ENCODE results near the gene DLGAP4.

DLGAP4 gene

GRCh38 chr20:36261389-36262105 is 44.6 kb upstream of the DLGAP4 start:
- 93% methylated on average over 12 of the region's 12 CpGs for WGBS
- Histone ChIP-seq H3K27me3 (ENCODE audit: control insufficient read depth in 1 of 2, insufficient read depth in 1 of 2, low read length in 2 of 2) (peaks cover 17 to 35% of the 10 kb centered on the region in 2 experiments), H3K18ac (ENCODE audit: low read depth in 1 of 2, low read length in 2 of 2) (no peak overlapping the region), H2BK120ac (ENCODE audit: low read depth, low read length) (no peak overlapping the region), H3K14ac (ENCODE audit: low read length in 2 of 2) (no peak overlapping the region), H3K36me3 (ENCODE audit: control insufficient read depth in 1 of 2, insufficient read depth in 2 of 2, low read depth in 1 of 2, low read length in 2 of 2) (peaks cover 10% of the 10 kb centered on the region in 2 experiments), H2AFZ (ENCODE audit: low read depth, low read length) (no peak overlapping the region), H3K27ac (ENCODE audit: low read length, poor library complexity, severe bottlenecking) (no peak overlapping the region), H2BK5ac (ENCODE audit: low read depth, low read length, poor library complexity, severe bottlenecking) (no peak overlapping the region), H3K4me2 (ENCODE audit: low read length, poor library complexity, severe bottlenecking) (no peak overlapping the region), H2AK5ac (ENCODE audit: low read length, severe bottlenecking) (no peak overlapping the region), H3K9me3 (ENCODE audit: control insufficient read depth, low read length) (no peaks in the 10 kb centered on the region), H3K23ac (ENCODE audit: low read length in 2 of 2) (no peak overlapping the region), H2BK15ac (ENCODE audit: low read depth, poor library complexity, severe bottlenecking) (no peak overlapping the region), H3K4ac (ENCODE audit: low read depth in 1 of 2, low read length in 2 of 2) (no peak overlapping the region), H3K79me1 (replicated peaks; ENCODE audit: low read length, poor library complexity, severe bottlenecking) (no peaks in the 10 kb centered on the region), H4K91ac (ENCODE audit: low read length) (no peak overlapping the region), H3K4me3 (ENCODE audit: insufficient read depth in 1 of 2, low read depth in 1 of 2, low read length in 2 of 2) (no peak overlapping the region), H2BK12ac (ENCODE audit: low read length in 2 of 2) (no peak overlapping the region), H4K8ac (ENCODE audit: low read length) (no peak overlapping the region), H3K4me1 (ENCODE audit: control insufficient read depth, insufficient read depth, low read depth, low read length) (no peaks in the 10 kb centered on the region), H3K9ac (ENCODE audit: low read length) (no peak overlapping the region)
- no peak for DNase-seq

GRCh38 chr20:36262440-36262839 is 43.7 kb upstream of the DLGAP4 start:
- H3K9me3 ChIP-seq (ENCODE audit: control insufficient read depth, low read length) = no peaks in the 10 kb centered on the region
- H3K18ac ChIP-seq (ENCODE audit: low read depth in 1 of 2, low read length in 2 of 2) = no peak overlapping the region
- no peak overlapping the region for H3K23ac ChIP-seq (ENCODE audit: low read length in 2 of 2)
- H3K4me3 ChIP-seq (ENCODE audit: insufficient read depth in 1 of 2, low read depth in 1 of 2, low read length in 2 of 2) = no peak overlapping the region
- WGBS = 93% methylated on average over 12 of the region's 12 CpGs
- H3K9ac ChIP-seq (ENCODE audit: low read length) = no peak overlapping the region
- no peak for DNase-seq
- no peak overlapping the region for H4K8ac ChIP-seq (ENCODE audit: low read length)
- peaks cover 20 to 44% of the 10 kb centered on the region in 2 experiments for H3K27me3 ChIP-seq (ENCODE audit: control insufficient read depth in 1 of 2, insufficient read depth in 1 of 2, low read length in 2 of 2)
- no peak overlapping the region for H2BK12ac ChIP-seq (ENCODE audit: low read length in 2 of 2)
- H2BK120ac ChIP-seq (ENCODE audit: low read depth, low read length) = no peak overlapping the region
- no peaks in the 10 kb centered on the region for H3K4me1 ChIP-seq (ENCODE audit: control insufficient read depth, insufficient read depth, low read depth, low read length)
- H3K14ac ChIP-seq (ENCODE audit: low read length in 2 of 2) = no peak overlapping the region
- H3K27ac ChIP-seq (ENCODE audit: low read length, poor library complexity, severe bottlenecking) = no peak overlapping the region
- H3K79me1 ChIP-seq (replicated peaks; ENCODE audit: low read length, poor library complexity, severe bottlenecking) = no peaks in the 10 kb centered on the region
- H2BK15ac ChIP-seq (ENCODE audit: low read depth, poor library complexity, severe bottlenecking) = no peak overlapping the region
- no peak overlapping the region for H4K91ac ChIP-seq (ENCODE audit: low read length)
- no peak overlapping the region for H2BK5ac ChIP-seq (ENCODE audit: low read depth, low read length, poor library complexity, severe bottlenecking)
- H3K36me3 ChIP-seq (ENCODE audit: control insufficient read depth in 1 of 2, insufficient read depth in 2 of 2, low read depth in 1 of 2, low read length in 2 of 2) = peaks cover 3 to 4% of the 10 kb centered on the region in 2 experiments
- no peak overlapping the region for H2AK5ac ChIP-seq (ENCODE audit: low read length, severe bottlenecking)
- no peak overlapping the region for H3K4ac ChIP-seq (ENCODE audit: low read depth in 1 of 2, low read length in 2 of 2)
- H3K4me2 ChIP-seq (ENCODE audit: low read length, poor library complexity, severe bottlenecking) = no peak overlapping the region
- H2AFZ ChIP-seq (ENCODE audit: low read depth, low read length) = no peak overlapping the region

- no peak overlapping the region for H2AK5ac ChIP-seq (ENCODE audit: low read length, severe bottlenecking)
- WGBS = 91% methylated on average over 20 of the region's 20 CpGs
Measured at GRCh38 chr20:36264426-36265246, 41.5 kb upstream of the DLGAP4 start.

GRCh38 chr20:36266189-36266588 is 40.0 kb upstream of the DLGAP4 start:
- no peak overlapping the region for H2BK120ac ChIP-seq (ENCODE audit: low read depth, low read length)
- H3K4me2 ChIP-seq (ENCODE audit: low read length, poor library complexity, severe bottlenecking) = no peak overlapping the region
- H3K4me1 ChIP-seq (ENCODE audit: control insufficient read depth, insufficient read depth, low read depth, low read length) = no peaks in the 10 kb centered on the region
- no peak overlapping the region for H2BK15ac ChIP-seq (ENCODE audit: low read depth, poor library complexity, severe bottlenecking)
- no peak overlapping the region for H2BK12ac ChIP-seq (ENCODE audit: low read length in 2 of 2)
- H3K36me3 ChIP-seq (ENCODE audit: control insufficient read depth in 1 of 2, insufficient read depth in 2 of 2, low read depth in 1 of 2, low read length in 2 of 2) = no peaks in the 10 kb centered on the region
- H3K9ac ChIP-seq (ENCODE audit: low read length) = no peak overlapping the region
- H2AFZ ChIP-seq (ENCODE audit: low read depth, low read length) = no peak overlapping the region
- H3K18ac ChIP-seq (ENCODE audit: low read depth in 1 of 2, low read length in 2 of 2) = no peak overlapping the region
- H3K23ac ChIP-seq (ENCODE audit: low read length in 2 of 2) = no peak overlapping the region
- H3K9me3 ChIP-seq (ENCODE audit: control insufficient read depth, low read length) = no peaks in the 10 kb centered on the region
- no peaks in the 10 kb centered on the region for H3K79me1 ChIP-seq (replicated peaks; ENCODE audit: low read length, poor library complexity, severe bottlenecking)
- no peak overlapping the region for H3K4ac ChIP-seq (ENCODE audit: low read depth in 1 of 2, low read length in 2 of 2)
- H3K27me3 ChIP-seq (ENCODE audit: control insufficient read depth in 1 of 2, insufficient read depth in 1 of 2, low read length in 2 of 2) = peaks cover 20 to 56% of the 10 kb centered on the region in 2 experiments
- no peak overlapping the region for H2AK5ac ChIP-seq (ENCODE audit: low read length, severe bottlenecking)
- no peak overlapping the region for H2BK5ac ChIP-seq (ENCODE audit: low read depth, low read length, poor library complexity, severe bottlenecking)
- peak overlapping the region; percentile 8 for H4K91ac ChIP-seq (ENCODE audit: low read length)
- WGBS = 87% methylated on average over 6 of the region's 6 CpGs
- no peak overlapping the region for H4K8ac ChIP-seq (ENCODE audit: low read length)
- no peak overlapping the region for H3K4me3 ChIP-seq (ENCODE audit: insufficient read depth in 1 of 2, low read depth in 1 of 2, low read length in 2 of 2)
- DNase-seq = no peak
- H3K27ac ChIP-seq (ENCODE audit: low read length, poor library complexity, severe bottlenecking) = no peak overlapping the region
- H3K14ac ChIP-seq (ENCODE audit: low read length in 2 of 2) = no peak overlapping the region

More at GRCh38 chr20:36264426-36265246, 41.5 kb upstream of the DLGAP4 start:
- H3K9ac ChIP-seq (ENCODE audit: low read length) = no peak overlapping the region
- no peak overlapping the region for H3K18ac ChIP-seq (ENCODE audit: low read depth in 1 of 2, low read length in 2 of 2)
- no peak for DNase-seq
- no peaks in the 10 kb centered on the region for H3K79me1 ChIP-seq (replicated peaks; ENCODE audit: low read length, poor library complexity, severe bottlenecking)
- H2BK5ac ChIP-seq (ENCODE audit: low read depth, low read length, poor library complexity, severe bottlenecking) = no peak overlapping the region
- H3K4me3 ChIP-seq (ENCODE audit: insufficient read depth in 1 of 2, low read depth in 1 of 2, low read length in 2 of 2) = peak overlapping the region in 1 of 2 experiments; percentile 9
- H2AFZ ChIP-seq (ENCODE audit: low read depth, low read length) = no peak overlapping the region
- H3K9me3 ChIP-seq (ENCODE audit: control insufficient read depth, low read length) = no peaks in the 10 kb centered on the region
- no peaks in the 10 kb centered on the region for H3K4me1 ChIP-seq (ENCODE audit: control insufficient read depth, insufficient read depth, low read depth, low read length)
- no peak overlapping the region for H2BK12ac ChIP-seq (ENCODE audit: low read length in 2 of 2)
- H3K36me3 ChIP-seq (ENCODE audit: control insufficient read depth in 1 of 2, insufficient read depth in 2 of 2, low read depth in 1 of 2, low read length in 2 of 2) = no peaks in the 10 kb centered on the region
- peak overlapping the region; percentile 19 for H4K91ac ChIP-seq (ENCODE audit: low read length)
- H3K27ac ChIP-seq (ENCODE audit: low read length, poor library complexity, severe bottlenecking) = no peak overlapping the region
- H3K4ac ChIP-seq (ENCODE audit: low read depth in 1 of 2, low read length in 2 of 2) = no peak overlapping the region
- H2BK15ac ChIP-seq (ENCODE audit: low read depth, poor library complexity, severe bottlenecking) = no peak overlapping the region
- H3K23ac ChIP-seq (ENCODE audit: low read length in 2 of 2) = no peak overlapping the region
- H3K27me3 ChIP-seq (ENCODE audit: control insufficient read depth in 1 of 2, insufficient read depth in 1 of 2, low read length in 2 of 2) = peaks cover 20 to 51% of the 10 kb centered on the region in 2 experiments
- H3K14ac ChIP-seq (ENCODE audit: low read length in 2 of 2) = no peak overlapping the region
- H2BK120ac ChIP-seq (ENCODE audit: low read depth, low read length) = no peak overlapping the region
- no peak overlapping the region for H4K8ac ChIP-seq (ENCODE audit: low read length)
- H3K4me2 ChIP-seq (ENCODE audit: low read length, poor library complexity, severe bottlenecking) = no peak overlapping the region
